Urinary bladder (tissue), 4 donors: ENCODE results near the gene PAX6. TPM values are rescaled to one million over a fixed set of nuclear protein-coding genes. Genes with fewer than 3 reads are reported as not detected.

Experiments used
- DNase-seq: peaks from one replicate; pipeline ENCODE4 v3.0.0-alpha.2; 2015; ENCODE audit errors: extremely low spot score
- H3K27ac ChIP-seq: one replicate; pipeline ENCODE4 v1.5.1; 2013; ENCODE audit warnings: low read depth, mild to moderate bottlenecking, moderate library complexity
- H3K36me3 ChIP-seq: one replicate; pipeline ENCODE4 v1.6.1; 2013; ENCODE audit warnings: mild to moderate bottlenecking, moderate library complexity; ENCODE audit not compliant: insufficient read depth
- H3K4me1 ChIP-seq: one replicate; pipeline ENCODE4 v1.6.1; 2013; ENCODE audit warnings: mild to moderate bottlenecking, moderate library complexity; ENCODE audit not compliant: insufficient read depth
- H3K4me3 ChIP-seq: one replicate; pipeline ENCODE4 v1.5.1; 2013; ENCODE audit warnings: low read depth, low read length
- WGBS: extraction: QIAGEN DNeasy Blood & Tissue Kit; methylation state at CpG from one replicate; pipeline ENCODE4 v1.1.7; 2013; 5-methylcytosine and 5-hydroxymethylcytosine counted together
- polyA plus RNA-seq: library from polyadenylated mRNA; stranded (reverse); fragments of 200-250 nt; gene quantifications from one replicate; pipeline ENCODE4 v1.2.3, GENCODE V29; 2013
- total RNA-seq: library from RNA; depleted of rRNA; stranded (reverse); fragments of >200 nt; gene quantifications from one replicate; pipeline ENCODE4 v1.2.3, GENCODE V29; 2014
- donor health status: healthy with polysubstance abuse.
- donor health status: healthy.

The PAX6 gene
- total and polyA plus RNA-seq, 2 donors: not detected

GRCh38 chr11:31826536-31827438 lies 15.7 kb upstream of the PAX6 start:
- Histone ChIP-seq H3K36me3 (no peaks in the 10 kb centered on the region), H3K4me3 (no peak overlapping the region), H3K27ac (no peak overlapping the region), H3K4me1 (peaks cover 1% of the 10 kb centered on the region)
- no peak for DNase-seq
- WGBS: 4% methylated on average over 55 of the region's 55 CpGs

DNA sequence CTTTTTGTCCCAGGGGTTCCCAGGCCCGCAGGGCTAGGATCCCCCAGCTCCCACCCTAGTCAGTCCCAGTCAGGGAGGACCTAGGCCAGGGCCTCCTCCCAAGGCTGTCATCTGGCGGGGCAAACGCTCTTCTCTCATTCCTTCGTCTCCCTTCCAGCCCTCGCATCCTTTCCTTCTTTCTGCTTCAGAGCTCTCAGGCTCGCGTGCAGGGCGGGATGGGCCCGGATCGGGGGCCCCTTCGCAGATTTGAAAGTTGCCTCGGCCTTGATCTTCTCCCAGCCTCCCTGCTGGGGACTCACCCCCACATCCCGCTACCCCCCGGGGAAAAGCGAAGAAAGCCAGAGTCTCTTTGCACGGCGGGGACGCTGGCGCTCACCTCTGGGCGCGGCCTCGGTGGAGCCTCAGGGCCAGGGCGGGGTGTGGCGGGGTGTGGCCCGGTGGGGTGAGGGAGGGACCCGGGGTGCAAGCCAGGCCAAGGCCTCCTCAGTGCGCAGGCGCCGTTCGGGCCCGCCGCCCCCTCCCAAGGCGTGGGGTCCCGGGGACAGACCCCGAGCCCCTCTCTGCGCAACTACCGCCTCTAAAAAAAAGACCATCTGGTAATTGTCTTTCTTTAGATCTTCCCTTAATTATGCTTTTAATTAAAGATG lies 14.8 kb upstream of the PAX6 start:
- no peak overlapping the region for H3K27ac ChIP-seq
- H3K4me3 ChIP-seq: no peak overlapping the region
- no peak for DNase-seq
- H3K4me1 ChIP-seq: peaks cover 1% of the 10 kb centered on the region
- no peaks in the 10 kb centered on the region for H3K36me3 ChIP-seq
- WGBS: 5% methylated on average over 37 of the region's 37 CpGs

- no peak for DNase-seq
- H3K27ac ChIP-seq: no peak overlapping the region
- H3K4me1 ChIP-seq: peaks cover 1% of the 10 kb centered on the region
- H3K36me3 ChIP-seq: no peaks in the 10 kb centered on the region
- no peak overlapping the region for H3K4me3 ChIP-seq
- 5% methylated on average over 52 of the region's 52 CpGs for WGBS
These were observed 14.0 kb upstream of the PAX6 start for GRCh38 chr11:31824879-31825837.

DNA sequence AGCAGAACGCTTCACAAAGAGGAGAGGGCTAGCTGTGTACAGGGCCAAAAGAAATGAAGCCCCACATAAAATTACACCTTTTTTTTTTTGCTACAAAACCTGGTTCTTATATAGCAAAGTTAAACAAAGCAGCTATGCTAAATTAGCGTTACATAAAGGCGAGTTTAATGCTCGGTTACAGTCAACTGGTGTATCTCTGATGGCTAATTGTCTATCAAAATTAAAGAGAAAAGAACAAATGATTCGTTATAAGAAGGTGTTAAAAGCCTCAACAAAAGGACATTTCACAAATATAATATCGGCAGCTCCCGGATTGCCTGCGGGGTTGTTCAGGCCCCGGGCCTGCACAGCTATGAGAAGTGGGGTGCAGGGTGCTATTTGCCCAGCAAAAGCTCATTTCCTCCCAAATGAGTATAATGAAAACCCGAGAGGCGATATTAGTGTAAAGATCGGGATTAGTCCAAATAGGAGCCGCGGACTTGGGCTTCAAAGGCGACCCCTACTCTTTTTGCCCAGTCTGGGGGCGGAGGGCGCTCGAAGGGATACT lies 13.3 kb upstream of the PAX6 start:
- Histone ChIP-seq H3K4me3 (no peak overlapping the region), H3K27ac (no peak overlapping the region), H3K36me3 (no peaks in the 10 kb centered on the region), H3K4me1 (peaks cover 1% of the 10 kb centered on the region)
- no peak for DNase-seq
- 7% methylated on average over 18 of the region's 18 CpGs for WGBS

DNA sequence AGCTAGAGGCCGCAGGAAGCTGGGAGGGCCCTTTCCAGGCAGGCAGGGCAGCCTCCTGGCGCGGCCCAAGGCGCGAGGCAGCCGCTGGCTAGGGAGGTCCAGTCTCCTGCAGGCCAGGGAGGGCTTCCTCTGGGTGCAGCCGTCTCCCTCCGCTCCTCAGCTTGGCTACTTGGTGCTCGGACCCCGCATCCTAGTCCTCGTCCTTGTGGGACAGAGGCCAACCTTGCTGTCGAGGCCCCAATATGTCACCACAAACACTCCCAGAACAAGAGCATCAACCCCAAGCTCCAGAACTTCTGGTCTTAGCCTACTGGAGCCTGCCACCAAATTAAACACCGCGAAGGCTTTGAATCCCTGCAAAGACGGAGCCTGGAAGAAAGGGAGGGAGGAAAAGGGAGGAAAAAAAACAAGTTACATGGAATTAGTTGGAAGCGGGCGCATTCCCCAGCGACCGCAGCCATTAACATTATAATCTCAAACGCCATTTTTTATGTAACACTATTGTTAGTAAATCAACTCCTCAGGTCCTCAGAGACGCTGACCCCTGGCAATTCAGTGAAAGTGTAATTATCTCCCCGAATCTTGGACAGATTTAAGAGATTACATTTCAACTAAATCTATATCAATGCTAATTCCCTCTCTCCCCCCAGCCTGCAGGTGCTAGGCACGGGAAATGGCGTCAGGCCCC lies 12.7 kb upstream of the PAX6 start:
- H3K4me1 ChIP-seq: peaks cover 1% of the 10 kb centered on the region
- no peaks in the 10 kb centered on the region for H3K36me3 ChIP-seq
- no peak overlapping the region for H3K4me3 ChIP-seq
- WGBS: 13% methylated on average over 24 of the region's 24 CpGs
- no peak for DNase-seq
- no peak overlapping the region for H3K27ac ChIP-seq

GRCh38 chr11:31822927-31823643 lies 12.0 kb upstream of the PAX6 start:
- Histone ChIP-seq H3K4me3 (no peak overlapping the region), H3K36me3 (no peaks in the 10 kb centered on the region), H3K4me1 (peaks cover 1% of the 10 kb centered on the region), H3K27ac (no peak overlapping the region)
- no peak for DNase-seq
- WGBS: 38% methylated on average over 14 of the region's 14 CpGs

GRCh38 chr11:31822175-31822926 lies 11.2 kb upstream of the PAX6 start:
- Histone ChIP-seq H3K27ac (no peak overlapping the region), H3K4me1 (peaks cover 2% of the 10 kb centered on the region), H3K4me3 (no peak overlapping the region), H3K36me3 (no peaks in the 10 kb centered on the region)
- 34% methylated on average over 17 of the region's 17 CpGs for WGBS
- DNase-seq: no peak

DNA sequence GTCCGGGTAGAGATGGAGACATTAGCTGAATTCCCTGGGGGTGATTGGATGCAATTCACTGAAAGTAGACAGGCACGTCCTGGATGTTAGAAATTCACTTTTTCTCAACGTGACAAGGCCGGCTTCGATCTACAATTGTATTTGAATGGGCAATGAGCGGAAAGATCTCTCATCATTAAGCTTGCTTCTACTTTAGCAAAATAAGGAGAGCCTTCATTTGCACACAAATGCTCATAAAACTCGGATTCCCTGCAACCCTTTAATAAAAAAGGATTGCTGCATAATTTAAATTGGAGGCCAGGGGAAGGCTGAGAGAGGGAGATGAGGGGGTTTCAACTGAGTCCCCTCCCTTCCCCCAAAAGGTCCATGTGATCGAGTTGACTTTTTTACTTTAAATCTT lies 10.6 kb upstream of the PAX6 start:
- H3K4me3 ChIP-seq: no peak overlapping the region
- H3K36me3 ChIP-seq: no peaks in the 10 kb centered on the region
- WGBS: 11% methylated on average over 8 of the region's 8 CpGs

DNA sequence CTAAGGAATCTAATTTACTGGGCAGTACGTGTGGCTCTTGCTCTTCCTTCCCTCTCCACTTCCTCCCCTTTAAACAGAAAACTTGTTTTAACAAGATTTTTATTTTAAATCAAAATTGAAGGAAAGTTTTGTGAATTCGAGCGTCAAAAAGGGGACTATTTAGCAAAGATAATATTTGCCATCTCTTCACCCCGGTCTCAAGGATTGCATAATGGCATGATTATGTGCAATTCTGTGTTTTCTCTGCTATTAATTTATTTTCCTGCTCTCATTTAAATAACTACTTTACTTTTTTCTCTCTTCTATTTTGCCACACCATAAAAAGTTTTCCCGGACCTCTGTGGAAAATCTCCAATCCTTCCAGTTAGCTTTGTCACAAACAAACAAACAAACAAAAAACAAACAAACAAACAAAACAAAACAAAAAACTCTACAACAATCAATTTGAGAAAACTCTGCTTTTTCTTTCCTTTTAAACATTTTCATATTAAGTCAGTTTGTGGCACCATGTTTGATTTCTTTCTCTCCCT lies 10.2 kb upstream of the PAX6 start:
- DNase-seq: no peak
- WGBS: 11% methylated on average over 5 of the region's 5 CpGs

More for the DNA sequence above, 10.6 kb upstream of the PAX6 start:
- no peak for DNase-seq
- Histone ChIP-seq H3K4me1 (peaks cover 2% of the 10 kb centered on the region), H3K27ac (no peak overlapping the region)

DNA sequence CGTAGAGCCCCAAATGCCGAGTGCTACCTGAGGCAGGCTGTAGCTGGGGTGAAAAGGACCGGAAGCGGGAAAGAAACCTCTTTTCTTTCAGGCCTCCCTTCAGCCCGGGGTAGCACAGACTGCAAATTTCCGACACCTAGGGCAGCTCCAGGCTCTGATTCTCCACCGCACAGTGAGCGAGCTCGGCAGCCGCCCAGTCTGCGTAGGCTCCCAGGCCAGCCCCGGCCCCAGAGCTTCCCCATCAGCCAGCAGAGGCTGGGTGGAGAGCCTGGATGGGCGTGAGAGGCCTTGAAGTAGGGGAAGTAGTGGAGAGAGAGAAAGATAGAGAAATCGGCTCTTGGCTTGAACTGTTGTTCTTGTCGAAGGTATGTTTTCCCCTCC lies 9.3 kb upstream of the PAX6 start:
- H3K27ac ChIP-seq: no peak overlapping the region
- 6% methylated on average over 15 of the region's 15 CpGs for WGBS
- H3K4me1 ChIP-seq: peaks cover 1% of the 10 kb centered on the region
- no peak overlapping the region for H3K4me3 ChIP-seq
- H3K36me3 ChIP-seq: no peaks in the 10 kb centered on the region
- DNase-seq: no peak

More for the DNA sequence above, 10.2 kb upstream of the PAX6 start:
- no peak overlapping the region for H3K4me3 ChIP-seq
- no peak overlapping the region for H3K27ac ChIP-seq
- no peaks in the 10 kb centered on the region for H3K36me3 ChIP-seq
- H3K4me1 ChIP-seq: peaks cover 2% of the 10 kb centered on the region

DNA sequence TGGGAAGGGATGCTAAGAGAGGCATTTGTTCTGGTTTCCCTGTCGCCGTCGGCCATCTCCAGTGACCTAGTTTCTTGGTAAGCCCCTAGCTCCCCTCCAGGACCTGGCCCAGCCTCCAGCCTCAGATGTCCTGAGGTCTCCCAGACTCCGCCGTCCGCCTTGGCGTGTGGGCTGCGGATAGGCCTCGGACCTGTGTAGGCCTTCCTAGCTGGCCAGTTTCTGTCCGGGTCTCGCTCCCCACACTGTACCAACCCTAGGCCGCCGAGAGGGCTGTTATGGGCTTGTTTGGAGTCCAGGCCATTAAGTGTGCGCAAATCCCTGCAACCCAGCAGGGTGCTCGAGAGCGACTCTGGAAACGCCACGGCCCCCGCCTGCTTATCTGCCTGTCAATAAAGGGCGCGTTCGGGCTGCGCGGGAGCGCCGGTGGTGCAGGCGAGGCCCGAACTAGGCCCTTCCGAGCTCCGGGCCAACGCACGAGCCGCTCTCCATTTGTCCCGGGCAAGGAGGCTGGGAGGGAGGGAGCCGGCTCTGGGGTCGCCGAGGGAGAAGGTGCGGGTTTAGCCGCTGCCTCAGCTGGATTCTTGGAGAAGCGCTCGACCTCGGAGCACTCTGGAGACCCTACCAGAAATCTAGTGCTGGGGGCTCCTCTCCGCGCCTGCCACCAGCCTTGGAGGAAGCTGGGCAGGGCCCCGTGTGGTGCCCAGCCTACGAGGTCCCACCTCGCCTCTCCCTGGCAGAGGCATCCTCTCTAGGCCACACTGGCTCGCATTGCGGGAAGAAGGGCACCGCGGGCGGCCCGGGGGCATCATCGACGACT lies 8.7 kb upstream of the PAX6 start:
- H3K4me1 ChIP-seq: peaks cover 1% of the 10 kb centered on the region

More for the DNA sequence above, 8.7 kb upstream of the PAX6 start:
- DNase-seq: no peak
- no peak overlapping the region for H3K4me3 ChIP-seq
- H3K27ac ChIP-seq: no peak overlapping the region
- H3K36me3 ChIP-seq: no peaks in the 10 kb centered on the region
- WGBS: 17% methylated on average over 55 of the region's 55 CpGs
